Kidney epithelial cell (primary cell): ENCODE data around the gene ALX4. TPM values are rescaled to one million over a fixed set of nuclear protein-coding genes. Genes with fewer than 3 reads are reported as not detected.

Experiments
- DNase-seq: peaks from one replicate; pipeline ENCODE4 v3.0.0-alpha.2; 2010; ENCODE audit warnings: low read depth
- H3K27me3 ChIP-seq: 2 replicates; pipeline ENCODE4 v1.6.0; 2011; ENCODE audit warnings: low read length; ENCODE audit not compliant: control insufficient read depth, insufficient read depth
- H3K36me3 ChIP-seq: 2 replicates; pipeline ENCODE4 v1.5.1; 2011; ENCODE audit warnings: low read length; ENCODE audit not compliant: control insufficient read depth, insufficient read depth
- H3K4me3 ChIP-seq: 2 replicates; pipeline ENCODE4 v1.5.1; 2011; ENCODE audit warnings: low read depth, mild to moderate bottlenecking, control low read depth, low read length
- CTCF ChIP-seq: IDR thresholded peaks from 2 replicates; pipeline ENCODE4 v1.5.1; 2011; ENCODE audit warnings: mild to moderate bottlenecking, moderate library complexity, low read length, control low read depth, inconsistent platforms; ENCODE audit not compliant: insufficient read depth, poor library complexity, severe bottlenecking
- total RNA-seq: library from RNA; depleted of rRNA; stranded (reverse); fragments of >200 nt; gene quantifications from 2 replicates; pipeline ENCODE4 v1.2.3, GENCODE V29; 2015

Gene ALX4
- total RNA-seq: not detected in 2 replicates

- no peaks in the 10 kb centered on the region for H3K36me3 ChIP-seq
- no peak within 1 kb of the TSS for H3K4me3 ChIP-seq
- peaks cover 99% of the 10 kb centered on the region for H3K27me3 ChIP-seq
- DNase-seq: no peak
- TF ChIP-seq CTCF: no peak
Measured at GRCh38 chr11:44309478-44310205, at the start of gene ALX4. Gene ALX4, minus strand, starts transcription at chr11:44310139. Its CDS starts 77 bp downstream, at chr11:44310062.

DNA sequence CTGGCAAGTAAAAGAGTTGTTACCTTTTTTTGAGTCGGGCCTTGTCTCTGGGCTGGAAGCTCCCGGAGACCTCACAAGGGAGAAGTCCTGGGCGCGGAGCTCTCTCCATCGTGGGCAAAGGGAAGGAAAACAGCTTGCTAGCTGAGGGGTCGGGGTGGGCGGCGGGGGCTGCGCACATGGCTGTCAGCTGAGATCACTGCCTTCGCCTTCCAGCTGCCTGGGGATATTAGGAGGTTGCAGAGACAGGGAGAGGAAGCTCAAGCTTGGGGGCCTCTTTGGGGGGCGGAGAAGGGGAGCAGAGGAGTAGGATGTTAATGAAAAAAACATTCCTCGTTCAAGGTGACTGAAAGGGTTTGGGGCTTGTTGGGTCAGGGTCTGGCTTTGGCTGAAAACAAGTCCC lies 49.2 kb upstream of the ALX4 start:
- DNase-seq: no peak
- Histone ChIP-seq H3K36me3 (no peaks in the 10 kb centered on the region), H3K4me3 (no peak overlapping the region), H3K27me3 (peaks cover 6% of the 10 kb centered on the region)
- TF ChIP-seq CTCF: no peak

DNA sequence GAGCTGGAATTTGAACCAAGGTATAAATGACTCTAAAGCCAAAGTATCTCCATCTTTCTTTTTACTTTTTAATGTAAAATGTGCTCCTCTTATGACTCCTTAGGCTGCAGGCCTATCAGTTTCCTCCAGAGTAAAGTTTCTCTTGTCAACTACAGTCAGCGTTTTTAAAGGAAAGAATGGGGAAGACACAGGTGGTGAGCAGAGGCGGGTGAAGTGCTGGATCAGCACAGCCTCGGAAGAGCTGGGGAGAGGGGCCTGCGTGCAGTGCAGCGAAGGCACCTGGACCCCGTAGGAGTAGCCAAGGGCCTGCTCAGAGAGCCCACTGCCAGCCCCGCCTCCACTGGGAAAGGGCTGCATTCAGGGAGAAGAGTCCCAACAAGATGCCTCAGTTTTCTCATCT lies 48.8 kb upstream of the ALX4 start:
- no peak for DNase-seq
- H3K36me3 ChIP-seq: no peaks in the 10 kb centered on the region
- TF ChIP-seq CTCF: no peak
- no peak overlapping the region for H3K4me3 ChIP-seq
- H3K27me3 ChIP-seq: peaks cover 4% of the 10 kb centered on the region

- Histone ChIP-seq H3K36me3 (no peaks in the 10 kb centered on the region), H3K27me3 (peaks cover 4% of the 10 kb centered on the region), H3K4me3 (no peak overlapping the region)
- DNase-seq: no peak
- no peak for TF ChIP-seq CTCF
Measured at GRCh38 chr11:44357711-44358110, 47.8 kb upstream of the ALX4 start.

- no peak for DNase-seq
- H3K36me3 ChIP-seq: no peaks in the 10 kb centered on the region
- no peaks in the 10 kb centered on the region for H3K27me3 ChIP-seq
- no peak overlapping the region for H3K4me3 ChIP-seq
- no peak for TF ChIP-seq CTCF
Measured at GRCh38 chr11:44356351-44356750, 46.4 kb upstream of the ALX4 start.
